Measurements from ENCODE around the gene HIVEP3.

HIVEP3 gene

GRCh38 chr1:41758904-41759548, 159.7 kb downstream of the HIVEP3 start:
- no peaks in the 10 kb centered on the region for H3K36me3 ChIP-seq (ENCODE audit: insufficient read depth, low read length)
- no peak overlapping the region for H3K27ac ChIP-seq (ENCODE audit: low read depth, low read length)
- H3K4me1 ChIP-seq (ENCODE audit: insufficient read depth, low read length), result no peaks in the 10 kb centered on the region
- H3K27me3 ChIP-seq (ENCODE audit: control insufficient read depth in 1 of 2, insufficient read depth in 2 of 2, low read length in 2 of 2), result no peaks in the 10 kb centered on the region
- H3K9me3 ChIP-seq (ENCODE audit: low read length), result no peaks in the 10 kb centered on the region
- H3K4me3 ChIP-seq (ENCODE audit: low read depth in 1 of 2, low read length in 2 of 2), result no peak overlapping the region
- no peak overlapping the region for H3K9ac ChIP-seq (ENCODE audit: low read length)

DNA sequence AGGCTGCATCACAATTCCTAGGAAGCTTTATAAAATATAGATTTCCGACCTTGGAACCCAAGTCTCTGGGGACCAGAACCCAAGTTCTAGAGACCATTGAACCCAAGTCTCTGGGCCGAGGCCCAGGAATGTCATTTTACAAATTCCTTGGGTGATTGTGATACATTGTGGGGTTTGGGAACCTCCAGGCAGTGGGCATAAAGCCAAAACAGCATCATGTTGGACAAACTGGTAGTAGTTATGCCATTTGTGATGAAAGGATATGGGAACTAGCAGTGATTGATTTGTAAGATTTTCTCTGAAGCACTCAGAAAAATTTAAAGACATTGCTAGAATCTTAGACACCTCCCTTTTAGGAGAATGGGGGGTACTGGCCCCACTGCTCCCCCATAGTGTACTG, 160.2 kb downstream of the HIVEP3 start:
- Histone ChIP-seq H3K27ac (ENCODE audit: low read depth, low read length) (no peak overlapping the region), H3K4me1 (ENCODE audit: insufficient read depth, low read length) (no peaks in the 10 kb centered on the region), H3K36me3 (ENCODE audit: insufficient read depth, low read length) (no peaks in the 10 kb centered on the region), H3K4me3 (ENCODE audit: low read depth in 1 of 2, low read length in 2 of 2) (no peak overlapping the region), H3K9me3 (ENCODE audit: low read length) (no peaks in the 10 kb centered on the region), H3K27me3 (ENCODE audit: control insufficient read depth in 1 of 2, insufficient read depth in 2 of 2, low read length in 2 of 2) (no peaks in the 10 kb centered on the region), H3K9ac (ENCODE audit: low read length) (no peak overlapping the region)

- H3K27me3 ChIP-seq (ENCODE audit: control insufficient read depth in 1 of 2, insufficient read depth in 2 of 2, low read length in 2 of 2), result no peaks in the 10 kb centered on the region
- no peaks in the 10 kb centered on the region for H3K9me3 ChIP-seq (ENCODE audit: low read length)
- no peaks in the 10 kb centered on the region for H3K4me1 ChIP-seq (ENCODE audit: insufficient read depth, low read length)
- no peaks in the 10 kb centered on the region for H3K36me3 ChIP-seq (ENCODE audit: insufficient read depth, low read length)
- no peak overlapping the region for H3K4me3 ChIP-seq (ENCODE audit: low read depth in 1 of 2, low read length in 2 of 2)
- H3K9ac ChIP-seq (ENCODE audit: low read length), result no peak overlapping the region
- H3K27ac ChIP-seq (ENCODE audit: low read depth, low read length), result no peak overlapping the region
Measured at GRCh38 chr1:41754540-41754939, 164.2 kb downstream of the HIVEP3 start.

DNA sequence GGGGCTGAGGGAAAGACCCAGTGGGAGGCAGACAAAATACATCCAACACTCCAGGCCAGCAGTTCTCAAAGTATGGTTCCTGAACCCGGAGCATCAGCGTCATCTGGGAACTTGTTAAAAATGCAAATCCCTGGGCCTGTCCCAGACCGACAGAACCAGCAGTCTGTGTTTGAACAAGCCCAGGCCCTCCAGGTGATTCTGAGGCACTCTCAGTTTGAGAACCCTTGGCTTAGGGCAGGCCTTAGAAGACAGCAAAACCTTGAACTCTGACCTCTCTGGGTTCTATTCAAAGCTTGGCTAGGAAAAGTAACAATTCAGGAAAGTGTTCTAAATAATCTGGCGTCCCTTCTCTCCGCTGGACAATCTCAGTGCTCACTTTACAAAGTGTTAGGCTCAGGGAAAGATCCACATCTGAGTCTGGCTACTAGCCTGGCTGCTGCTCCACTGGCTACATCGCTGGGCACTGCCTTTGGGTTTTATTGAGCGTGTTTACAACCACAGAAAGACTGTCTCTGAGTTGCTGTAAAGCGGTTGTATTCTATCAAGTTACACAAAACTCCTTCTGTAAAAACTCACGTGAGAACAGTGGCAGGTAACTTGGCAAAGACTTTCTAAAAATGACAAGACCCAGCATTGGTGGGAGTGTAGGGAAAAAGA, 166.1 kb downstream of the HIVEP3 start:
- Histone ChIP-seq H3K27ac (ENCODE audit: low read depth, low read length) (no peak overlapping the region), H3K9me3 (ENCODE audit: low read length) (no peaks in the 10 kb centered on the region), H3K27me3 (ENCODE audit: control insufficient read depth in 1 of 2, insufficient read depth in 2 of 2, low read length in 2 of 2) (no peaks in the 10 kb centered on the region), H3K9ac (ENCODE audit: low read length) (no peak overlapping the region), H3K36me3 (ENCODE audit: insufficient read depth, low read length) (no peaks in the 10 kb centered on the region), H3K4me3 (ENCODE audit: low read depth in 1 of 2, low read length in 2 of 2) (no peak overlapping the region), H3K4me1 (ENCODE audit: insufficient read depth, low read length) (no peaks in the 10 kb centered on the region)

GRCh38 chr1:41751804-41752513, 166.8 kb downstream of the HIVEP3 start:
- H3K4me1 ChIP-seq (ENCODE audit: insufficient read depth, low read length), result no peaks in the 10 kb centered on the region
- H3K9me3 ChIP-seq (ENCODE audit: low read length), result no peaks in the 10 kb centered on the region
- H3K27ac ChIP-seq (ENCODE audit: low read depth, low read length), result no peak overlapping the region
- H3K27me3 ChIP-seq (ENCODE audit: control insufficient read depth in 1 of 2, insufficient read depth in 2 of 2, low read length in 2 of 2), result no peaks in the 10 kb centered on the region
- no peaks in the 10 kb centered on the region for H3K36me3 ChIP-seq (ENCODE audit: insufficient read depth, low read length)
- H3K9ac ChIP-seq (ENCODE audit: low read length), result no peak overlapping the region
- no peak overlapping the region for H3K4me3 ChIP-seq (ENCODE audit: low read depth in 1 of 2, low read length in 2 of 2)

DNA sequence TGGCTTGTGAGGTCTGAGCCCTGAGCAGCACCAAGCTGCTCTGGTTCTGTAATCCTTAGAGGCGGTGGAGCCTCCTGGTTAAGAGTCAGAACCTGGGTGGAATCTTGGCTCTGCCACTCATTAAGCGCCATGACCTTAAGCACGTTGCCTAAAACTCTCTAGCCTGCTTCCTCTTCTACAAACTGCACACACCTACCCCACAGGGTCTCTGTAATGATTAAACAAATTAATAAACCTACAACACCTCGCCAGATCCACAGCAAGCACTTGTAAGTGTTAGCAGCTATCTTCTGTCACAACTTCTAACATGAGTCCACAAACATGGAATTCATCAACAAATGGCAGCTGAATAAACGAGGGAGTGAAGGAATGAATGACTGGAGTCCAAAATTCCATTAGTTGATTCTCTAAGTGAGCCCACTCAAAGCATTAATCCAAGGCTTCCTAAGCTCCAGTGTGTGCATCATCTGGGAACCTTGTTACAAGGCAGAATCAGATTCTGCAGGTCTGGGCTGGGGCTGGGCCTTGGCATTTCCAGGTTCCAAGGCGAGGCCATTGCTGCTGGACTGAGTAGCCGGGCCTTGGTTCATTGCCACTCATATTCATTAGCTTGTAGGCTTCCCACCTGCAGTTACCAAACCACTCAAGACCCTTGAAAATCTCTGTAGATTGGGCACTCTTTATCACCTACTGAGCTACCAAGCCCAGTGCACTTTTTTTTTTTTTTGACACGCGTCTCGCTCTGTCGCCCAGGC, 168.6 kb downstream of the HIVEP3 start:
- no peaks in the 10 kb centered on the region for H3K4me1 ChIP-seq (ENCODE audit: insufficient read depth, low read length)
- no peaks in the 10 kb centered on the region for H3K9me3 ChIP-seq (ENCODE audit: low read length)
- H3K9ac ChIP-seq (ENCODE audit: low read length), result no peak overlapping the region
- H3K27me3 ChIP-seq (ENCODE audit: control insufficient read depth in 1 of 2, insufficient read depth in 2 of 2, low read length in 2 of 2), result no peaks in the 10 kb centered on the region
- H3K27ac ChIP-seq (ENCODE audit: low read depth, low read length), result no peak overlapping the region
- no peak overlapping the region for H3K4me3 ChIP-seq (ENCODE audit: low read depth in 1 of 2, low read length in 2 of 2)
- H3K36me3 ChIP-seq (ENCODE audit: insufficient read depth, low read length), result no peaks in the 10 kb centered on the region

- Histone ChIP-seq H3K36me3 (ENCODE audit: insufficient read depth, low read length) (no peaks in the 10 kb centered on the region), H3K9me3 (ENCODE audit: low read length) (no peaks in the 10 kb centered on the region), H3K27ac (ENCODE audit: low read depth, low read length) (no peak overlapping the region), H3K27me3 (ENCODE audit: control insufficient read depth in 1 of 2, insufficient read depth in 2 of 2, low read length in 2 of 2) (no peaks in the 10 kb centered on the region), H3K4me3 (ENCODE audit: low read depth in 1 of 2, low read length in 2 of 2) (no peak overlapping the region), H3K9ac (ENCODE audit: low read length) (no peak overlapping the region), H3K4me1 (ENCODE audit: insufficient read depth, low read length) (no peaks in the 10 kb centered on the region)
Measured at GRCh38 chr1:41745022-41745421, 173.7 kb downstream of the HIVEP3 start.

- H3K27ac ChIP-seq (ENCODE audit: low read depth, low read length), result no peak overlapping the region
- H3K36me3 ChIP-seq (ENCODE audit: insufficient read depth, low read length), result no peaks in the 10 kb centered on the region
- H3K4me3 ChIP-seq (ENCODE audit: low read depth in 1 of 2, low read length in 2 of 2), result no peak overlapping the region
- no peaks in the 10 kb centered on the region for H3K27me3 ChIP-seq (ENCODE audit: control insufficient read depth in 1 of 2, insufficient read depth in 2 of 2, low read length in 2 of 2)
- no peak overlapping the region for H3K9ac ChIP-seq (ENCODE audit: low read length)
- H3K9me3 ChIP-seq (ENCODE audit: low read length), result no peaks in the 10 kb centered on the region
- no peaks in the 10 kb centered on the region for H3K4me1 ChIP-seq (ENCODE audit: insufficient read depth, low read length)
Measured at GRCh38 chr1:41743366-41743765, 175.4 kb downstream of the HIVEP3 start.

DNA sequence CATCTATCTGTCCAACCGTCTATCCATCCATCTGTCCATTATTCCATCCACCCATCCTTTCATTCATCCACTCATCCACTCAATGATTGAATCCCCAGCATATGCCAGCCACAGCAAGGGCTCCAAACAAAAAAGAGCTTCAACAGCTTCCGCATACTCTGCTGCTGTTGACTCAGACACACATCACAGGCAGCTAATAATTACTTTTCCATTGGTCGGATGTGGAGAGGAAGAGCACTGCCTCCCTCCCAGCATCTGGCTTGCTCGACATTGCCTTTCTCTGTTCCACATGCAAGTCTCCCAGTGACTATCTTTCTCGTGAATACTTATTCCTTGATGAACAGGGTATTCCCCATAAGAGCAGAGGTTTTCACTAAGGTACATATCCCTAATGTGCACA, 176.5 kb downstream of the HIVEP3 start:
- Histone ChIP-seq H3K27ac (ENCODE audit: low read depth, low read length) (no peak overlapping the region), H3K4me1 (ENCODE audit: insufficient read depth, low read length) (no peaks in the 10 kb centered on the region)

DNA sequence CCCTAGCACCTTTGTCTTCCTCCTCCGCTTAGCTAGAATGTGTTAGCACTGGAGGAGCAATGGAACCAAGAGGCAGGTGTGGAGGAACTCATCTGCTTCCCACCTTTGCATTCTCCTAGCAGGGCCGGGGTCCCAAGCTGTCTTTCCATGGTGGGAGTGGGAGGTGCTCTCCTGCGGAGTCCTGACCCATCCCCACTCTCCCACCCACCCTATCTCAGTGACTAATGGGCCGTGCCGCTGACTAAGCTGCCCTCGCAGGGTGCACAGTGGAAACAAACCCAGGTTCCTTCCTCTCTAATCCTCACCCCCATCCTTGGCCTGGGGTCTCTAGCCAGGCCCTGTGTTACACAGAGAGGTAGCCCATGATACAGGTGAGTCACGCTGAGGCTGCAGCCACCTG, 177.5 kb downstream of the HIVEP3 start:
- H3K4me1 ChIP-seq (ENCODE audit: insufficient read depth, low read length), result no peaks in the 10 kb centered on the region
- no peak overlapping the region for H3K27ac ChIP-seq (ENCODE audit: low read depth, low read length)
- H3K27me3 ChIP-seq (ENCODE audit: control insufficient read depth in 1 of 2, insufficient read depth in 2 of 2, low read length in 2 of 2), result no peaks in the 10 kb centered on the region
- no peaks in the 10 kb centered on the region for H3K9me3 ChIP-seq (ENCODE audit: low read length)
- no peak overlapping the region for H3K4me3 ChIP-seq (ENCODE audit: low read depth in 1 of 2, low read length in 2 of 2)
- H3K36me3 ChIP-seq (ENCODE audit: insufficient read depth, low read length), result no peaks in the 10 kb centered on the region
- H3K9ac ChIP-seq (ENCODE audit: low read length), result no peak overlapping the region

More for the DNA sequence above, 176.5 kb downstream of the HIVEP3 start:
- H3K27me3 ChIP-seq (ENCODE audit: control insufficient read depth in 1 of 2, insufficient read depth in 2 of 2, low read length in 2 of 2), result no peaks in the 10 kb centered on the region
- H3K4me3 ChIP-seq (ENCODE audit: low read depth in 1 of 2, low read length in 2 of 2), result no peak overlapping the region
- H3K36me3 ChIP-seq (ENCODE audit: insufficient read depth, low read length), result no peaks in the 10 kb centered on the region
- H3K9me3 ChIP-seq (ENCODE audit: low read length), result no peaks in the 10 kb centered on the region
- no peak overlapping the region for H3K9ac ChIP-seq (ENCODE audit: low read length)

DNA sequence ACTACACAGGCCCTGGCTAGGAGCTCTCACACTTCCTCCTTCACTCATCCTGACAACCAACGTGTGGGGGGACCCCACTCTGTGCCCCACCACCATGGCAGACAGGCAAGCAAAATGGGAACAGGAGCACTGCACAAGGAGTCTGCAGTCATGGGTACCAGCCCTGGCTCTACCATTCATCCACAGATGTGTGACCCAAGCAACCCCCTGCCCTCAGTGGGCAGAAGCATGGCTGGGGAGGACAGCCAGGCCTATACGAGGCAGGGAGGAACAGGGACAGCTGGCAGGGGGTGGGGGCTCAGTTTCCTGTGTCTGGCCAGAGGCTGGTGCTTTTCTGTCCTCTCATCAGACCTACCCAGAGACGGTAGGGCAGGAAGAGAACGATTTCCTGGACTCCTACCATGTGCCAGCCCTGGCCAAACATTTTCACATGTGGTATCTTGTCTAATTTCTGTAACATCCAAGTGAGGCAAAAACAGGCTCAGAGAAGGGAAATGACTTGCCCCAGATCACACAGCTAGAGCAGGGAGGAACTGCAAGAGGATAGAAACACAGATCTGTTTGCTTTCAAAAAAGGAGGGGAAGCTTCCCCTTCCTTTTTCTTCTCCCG, 178.0 kb downstream of the HIVEP3 start:
- Histone ChIP-seq H3K27me3 (ENCODE audit: control insufficient read depth in 1 of 2, insufficient read depth in 2 of 2, low read length in 2 of 2) (no peaks in the 10 kb centered on the region), H3K4me1 (ENCODE audit: insufficient read depth, low read length) (no peaks in the 10 kb centered on the region), H3K36me3 (ENCODE audit: insufficient read depth, low read length) (no peaks in the 10 kb centered on the region), H3K9ac (ENCODE audit: low read length) (no peak overlapping the region), H3K27ac (ENCODE audit: low read depth, low read length) (no peak overlapping the region), H3K9me3 (ENCODE audit: low read length) (no peaks in the 10 kb centered on the region), H3K4me3 (ENCODE audit: low read depth in 1 of 2, low read length in 2 of 2) (no peak overlapping the region)
